GM23248 (cell line): ENCODE data around the gene ERBB4. TPM values are rescaled to one million over a fixed set of nuclear protein-coding genes. Genes with fewer than 3 reads are reported as not detected.

Source experiments
- DNase-seq: peaks from one replicate; pipeline ENCODE4 v3.0.0-alpha.2; 2015
- H2AFZ ChIP-seq: fragments of 200-600 bp; sonication (generic); 2 replicates; pipeline ENCODE4 v1.6.1; 2016; ENCODE audit warnings: antibody characterized with exemption
- H3F3A ChIP-seq: fragments of 200-600 bp; sonication (generic); 2 replicates; pipeline ENCODE4 v1.6.1; 2016; ENCODE audit warnings: mild to moderate bottlenecking, antibody characterized with exemption, mixed run types; ENCODE audit not compliant: insufficient read depth
- H3K27ac ChIP-seq: fragments of 200-600 bp; sonication (generic); 2 replicates; pipeline ENCODE4 v1.5.1; 2016; ENCODE audit warnings: mild to moderate bottlenecking
- H3K27me3 ChIP-seq: fragments of 200-600 bp; sonication (generic); replicated peaks from 2 replicates; pipeline ENCODE4 v1.6.1; 2016; ENCODE audit warnings: mild to moderate bottlenecking; ENCODE audit not compliant: insufficient read depth
- H3K36me3 ChIP-seq: fragments of 200-600 bp; sonication (generic); 2 replicates; pipeline ENCODE4 v1.6.1; 2016; ENCODE audit warnings: low read depth, mild to moderate bottlenecking
- H3K4me1 ChIP-seq: fragments of 200-600 bp; sonication (generic); 2 replicates; pipeline ENCODE4 v1.6.1; 2016; ENCODE audit warnings: mild to moderate bottlenecking; ENCODE audit not compliant: insufficient read depth
- H3K4me2 ChIP-seq: fragments of 200-600 bp; sonication (generic); one replicate; pipeline ENCODE4 v1.6.1; 2016; ENCODE audit warnings: mild to moderate bottlenecking; ENCODE audit not compliant: unreplicated experiment
- H3K4me3 ChIP-seq: fragments of 200-600 bp; sonication (generic); 2 replicates; pipeline ENCODE4 v1.5.1; 2016; ENCODE audit warnings: mild to moderate bottlenecking
- H3K79me2 ChIP-seq: fragments of 200-600 bp; sonication (generic); 2 replicates; pipeline ENCODE4 v1.6.1; 2016; ENCODE audit warnings: mild to moderate bottlenecking; ENCODE audit not compliant: insufficient read depth
- H3K9ac ChIP-seq: fragments of 200-600 bp; sonication (generic); 2 replicates; pipeline ENCODE4 v1.6.1; 2016; ENCODE audit warnings: mild to moderate bottlenecking
- H3K9me2 ChIP-seq: fragments of 200-600 bp; sonication (generic); 2 replicates; pipeline ENCODE4 v1.6.1; 2016; ENCODE audit warnings: mixed run types, mild to moderate bottlenecking, moderate library complexity; ENCODE audit not compliant: insufficient read depth
- H3K9me3 ChIP-seq: fragments of 200-600 bp; sonication (generic); one replicate; pipeline ENCODE4 v1.6.1; 2017; ENCODE audit warnings: low read depth
- H4K20me1 ChIP-seq: fragments of 200-600 bp; sonication (generic); 2 replicates; pipeline ENCODE4 v1.6.0; 2016; ENCODE audit not compliant: insufficient read depth
- EZH2 ChIP-seq: fragments of 200-600 bp; sonication (generic); IDR thresholded peaks from 2 replicates; pipeline ENCODE4 v1.6.1; 2018; ENCODE audit warnings: antibody characterized with exemption, mild to moderate bottlenecking; ENCODE audit not compliant: insufficient read depth, poor library complexity, severe bottlenecking
- EZH2phosphoT487 ChIP-seq: fragments of 200-600 bp; sonication (generic); IDR thresholded peaks from 2 replicates; pipeline ENCODE4 v1.6.1; 2018; ENCODE audit warnings: antibody characterized with exemption, moderate library complexity, mild to moderate bottlenecking, low read depth; ENCODE audit not compliant: insufficient read depth
- WGBS, 2 experiments: methylation state at CpG; one replicate each; pipeline ENCODE4 v1.1.6; 2015 to 2017; ENCODE audit warnings: low lambda C conversion rate in 2 of 2, low coverage in 1 of 2; ENCODE audit errors: missing lambda C conversion rate in 2 of 2; 5-methylcytosine and 5-hydroxymethylcytosine counted together
- in situ Hi-C: fragments of 300-500 bp; cut with MboI; formaldehyde crosslinking; loops from 2 replicates; pipeline ENCODE4 v1.15.0; 2020
- polyA plus RNA-seq: library from polyadenylated mRNA; unstranded; fragments of >200 nt; fragmentation: Nextera tagmentation; extraction: Ambion mirVana; gene quantifications from 2 replicates; pipeline ENCODE4 v1.2.1, GENCODE V29; 2016
- total RNA-seq: library from RNA; depleted of rRNA; stranded (reverse); fragments of >200 nt; shearing (Covaris generic); gene quantifications from 2 replicates; pipeline ENCODE4 v1.2.3, GENCODE V29; 2014

Gene ERBB4
- total and polyA plus RNA-seq, 2 experiments from 2014 or later, result not detected

- peaks cover 22% of the 10 kb centered on the region for H3K4me1 ChIP-seq
- H3K27ac ChIP-seq, result no peak overlapping the region
- in situ Hi-C loops, result no loop called here
- whole genome bisulfite sequencing, 2 experiments, result 0 to 9% methylated on average over 1 of the region's 1 CpG
- H3K9ac ChIP-seq, result no peak overlapping the region
- no peaks in the 10 kb centered on the region for H3K36me3 ChIP-seq
- H3K4me2 ChIP-seq, result peak overlapping the region; percentile 1
- no peaks in the 10 kb centered on the region for H3K27me3 ChIP-seq
- no peaks in the 10 kb centered on the region for H3K9me3 ChIP-seq
- no peak overlapping the region for H2AFZ ChIP-seq
- DNase-seq, result peak; percentile 47
- H3K79me2 ChIP-seq, result no peaks in the 10 kb centered on the region
- no peaks in the 10 kb centered on the region for H4K20me1 ChIP-seq
- H3F3A ChIP-seq, result peaks cover 8% of the 10 kb centered on the region; the same call in 1 of the 2 replicates
- H3K9me2 ChIP-seq, result no peaks in the 10 kb centered on the region
- TF ChIP-seq EZH2phosphoT487 (no peak), EZH2 (no peak)
- H3K4me3 ChIP-seq, result no peak overlapping the region
These were observed 129.0 kb downstream of the ERBB4 start for GRCh38 chr2:212409560-212409959.

GRCh38 chr2:212408524-212408923 is 130.1 kb downstream of the ERBB4 start:
- Histone ChIP-seq H2AFZ (no peak overlapping the region), H3K9me3 (no peaks in the 10 kb centered on the region), H3K36me3 (no peaks in the 10 kb centered on the region), H3K27me3 (no peaks in the 10 kb centered on the region), H3K27ac (no peak overlapping the region), H4K20me1 (no peaks in the 10 kb centered on the region), H3K4me3 (no peak overlapping the region), H3K9ac (no peak overlapping the region), H3F3A (peaks cover 6% of the 10 kb centered on the region; the same call in 1 of the 2 replicates), H3K9me2 (no peaks in the 10 kb centered on the region), H3K79me2 (no peaks in the 10 kb centered on the region), H3K4me2 (no peak overlapping the region), H3K4me1 (peaks cover 16% of the 10 kb centered on the region)
- WGBS, 2 experiments, result 30 to 33% methylated on average over 4 of the region's 4 CpGs
- in situ Hi-C loops, result no loop called here
- no peak for TF ChIP-seq EZH2
- no peak for TF ChIP-seq EZH2phosphoT487
- peak; percentile 11 for DNase-seq

- Histone ChIP-seq H3K4me1 (peaks cover 16% of the 10 kb centered on the region), H3F3A (peaks cover 6% of the 10 kb centered on the region; the same call in 1 of the 2 replicates), H3K27ac (no peak overlapping the region), H3K4me2 (no peak overlapping the region), H3K9me3 (no peaks in the 10 kb centered on the region), H3K36me3 (no peaks in the 10 kb centered on the region), H4K20me1 (no peaks in the 10 kb centered on the region), H3K27me3 (no peaks in the 10 kb centered on the region), H3K4me3 (no peak overlapping the region), H3K9ac (no peak overlapping the region), H2AFZ (no peak overlapping the region), H3K9me2 (no peaks in the 10 kb centered on the region), H3K79me2 (no peaks in the 10 kb centered on the region)
- DNase-seq, result no peak
- WGBS, 2 experiments, result 42 to 51% methylated on average over 1 of the region's 1 CpG
- TF ChIP-seq EZH2phosphoT487, result no peak
- in situ Hi-C loops, result no loop called here
These were observed 131.9 kb downstream of the ERBB4 start for GRCh38 chr2:212406716-212407115.

- Histone ChIP-seq H3K27me3 (no peaks in the 10 kb centered on the region), H3K9me2 (no peaks in the 10 kb centered on the region), H3K4me2 (no peak overlapping the region), H3K79me2 (no peaks in the 10 kb centered on the region), H3K9me3 (no peaks in the 10 kb centered on the region), H3K4me1 (no peaks in the 10 kb centered on the region), H3K27ac (no peak overlapping the region), H3K9ac (no peak overlapping the region), H2AFZ (no peak overlapping the region), H3K4me3 (no peak overlapping the region), H4K20me1 (no peaks in the 10 kb centered on the region), H3F3A (no peaks in the 10 kb centered on the region), H3K36me3 (no peaks in the 10 kb centered on the region)
- in situ Hi-C loops, result no loop called here
- peak; percentile 12 for DNase-seq
- WGBS, 2 experiments, result 73 to 77% methylated on average over 4 of the region's 4 CpGs
- TF ChIP-seq EZH2phosphoT487, result no peak
- TF ChIP-seq EZH2, result no peak
These were observed 136.3 kb downstream of the ERBB4 start for GRCh38 chr2:212402316-212402715.

GRCh38 chr2:212398316-212398715 is 140.3 kb downstream of the ERBB4 start:
- Histone ChIP-seq H3K4me3 (no peak overlapping the region), H3K79me2 (no peaks in the 10 kb centered on the region)

More at GRCh38 chr2:212398316-212398715, 140.3 kb downstream of the ERBB4 start:
- Histone ChIP-seq H3K9me2 (no peaks in the 10 kb centered on the region), H3F3A (no peaks in the 10 kb centered on the region), H3K9ac (no peak overlapping the region), H2AFZ (no peak overlapping the region), H3K4me2 (no peak overlapping the region), H3K36me3 (no peaks in the 10 kb centered on the region), H3K9me3 (no peaks in the 10 kb centered on the region), H4K20me1 (no peaks in the 10 kb centered on the region), H3K27me3 (no peaks in the 10 kb centered on the region), H3K4me1 (no peaks in the 10 kb centered on the region), H3K27ac (no peak overlapping the region)
- no peak for DNase-seq
- WGBS, 2 experiments, result 95 to 96% methylated on average over 1 of the region's 1 CpG
- TF ChIP-seq EZH2phosphoT487, result no peak
- TF ChIP-seq EZH2, result no peak
- in situ Hi-C loops, result no loop called here
